GM19452 (cell line): ENCODE measurements around the gene AFF2.
A peak's percentile ranks its signal among the peaks of the same experiment; 100 is the strongest.

Experiments used
- ATAC-seq: cut with Tn5 transposase; IDR thresholded peaks from one replicate; pipeline ENCODE4 v1.9.1; 2021; ENCODE audit not compliant: unreplicated experiment

The AFF2 gene

GRCh38 chrX:148577741-148578140, 77.3 kb downstream of the AFF2 start:
- ATAC-seq = no peak

GRCh38 chrX:148580016-148580415, 79.6 kb downstream of the AFF2 start:
- ATAC-seq = no peak

- no peak for ATAC-seq
These were observed 81.9 kb downstream of the AFF2 start for GRCh38 chrX:148582353-148582752.

GRCh38 chrX:148588649-148589310, 88.4 kb downstream of the AFF2 start:
- ATAC-seq = no peak

GRCh38 chrX:148592595-148592994, 92.2 kb downstream of the AFF2 start:
- no peak for ATAC-seq

- ATAC-seq = no peak
These were observed 92.7 kb downstream of the AFF2 start for GRCh38 chrX:148593146-148593545.

- no peak for ATAC-seq
These were observed 93.6 kb downstream of the AFF2 start for GRCh38 chrX:148593987-148594386.

GRCh38 chrX:148599404-148599803, 99.0 kb downstream of the AFF2 start:
- ATAC-seq = no peak

GRCh38 chrX:148600131-148600530, 99.7 kb downstream of the AFF2 start:
- no peak for ATAC-seq

- no peak for ATAC-seq
These were observed 100.2 kb downstream of the AFF2 start for GRCh38 chrX:148600581-148600980.

- ATAC-seq = no peak
These were observed 100.6 kb downstream of the AFF2 start for GRCh38 chrX:148601034-148601433.

GRCh38 chrX:148609515-148610327, 109.3 kb downstream of the AFF2 start:
- peak; percentile 85 for ATAC-seq

GRCh38 chrX:148610328-148610698, 109.9 kb downstream of the AFF2 start:
- peak; percentile 68 for ATAC-seq

GRCh38 chrX:148611993-148612392, 111.6 kb downstream of the AFF2 start:
- ATAC-seq = peak; percentile 43

- ATAC-seq = no peak
These were observed 112.0 kb downstream of the AFF2 start for GRCh38 chrX:148612431-148612830.

- no peak for ATAC-seq
These were observed 113.2 kb downstream of the AFF2 start for GRCh38 chrX:148613636-148614035.

- no peak for ATAC-seq
These were observed 115.1 kb downstream of the AFF2 start for GRCh38 chrX:148615491-148615890.

- no peak for ATAC-seq
These were observed 118.3 kb downstream of the AFF2 start for GRCh38 chrX:148618470-148619445.

- no peak for ATAC-seq
These were observed 119.6 kb downstream of the AFF2 start for GRCh38 chrX:148620023-148620422.

- ATAC-seq = no peak
These were observed 124.6 kb downstream of the AFF2 start for GRCh38 chrX:148624951-148625474.

- ATAC-seq = no peak
These were observed 128.2 kb downstream of the AFF2 start for GRCh38 chrX:148628621-148629020.
